ENCODE data around the gene LRRC4C.
"Not testable (repeated sequence)": the region's sequence is repeated elsewhere in the genome, so short reads cannot be mapped to it uniquely, and the experiment has no call there.

- not testable (repeated sequence) for TF ChIP-seq CTCF, POLR2A (IDR thresholded peaks at IDR 0.05)
Observed at GRCh38 chr11:40192590-40192989, 1266.9 kb downstream of the LRRC4C start.

Data from Peyer's patch (tissue), 4 donors.